D721Med (cell line): Measurements from ENCODE around the gene CALU.

ENCODE experiments used
- DNase-seq: peaks from one replicate; pipeline ENCODE4 v3.0.0; 2011; ENCODE audit warnings: low spot score; ENCODE audit not compliant: insufficient read length
- FAIRE-seq: peaks from 2 replicates; lab custom pipeline; 2011; peaks lifted over from hg19 to GRCh38; lab: Jason Lieb, UNC
- TF ChIP-seq, protein P1 (sequence below): IDR thresholded peaks from 2 replicates; pipeline ENCODE4 v1.5.1; 2012; ENCODE audit warnings: mild to moderate bottlenecking, control low read depth; ENCODE audit not compliant: insufficient read depth; ENCODE audit errors: missing control alignments

CALU gene

GRCh38 chr7:128739048-128739962, at the start of gene CALU:
Gene CALU, plus strand, starts transcription at chr7:128739359. Its CDS starts 9,225 bp downstream, at chr7:128748584.
- DNase-seq (peak; percentile 96), FAIRE-seq (no peak)
- TF ChIP-seq, protein P1, sequence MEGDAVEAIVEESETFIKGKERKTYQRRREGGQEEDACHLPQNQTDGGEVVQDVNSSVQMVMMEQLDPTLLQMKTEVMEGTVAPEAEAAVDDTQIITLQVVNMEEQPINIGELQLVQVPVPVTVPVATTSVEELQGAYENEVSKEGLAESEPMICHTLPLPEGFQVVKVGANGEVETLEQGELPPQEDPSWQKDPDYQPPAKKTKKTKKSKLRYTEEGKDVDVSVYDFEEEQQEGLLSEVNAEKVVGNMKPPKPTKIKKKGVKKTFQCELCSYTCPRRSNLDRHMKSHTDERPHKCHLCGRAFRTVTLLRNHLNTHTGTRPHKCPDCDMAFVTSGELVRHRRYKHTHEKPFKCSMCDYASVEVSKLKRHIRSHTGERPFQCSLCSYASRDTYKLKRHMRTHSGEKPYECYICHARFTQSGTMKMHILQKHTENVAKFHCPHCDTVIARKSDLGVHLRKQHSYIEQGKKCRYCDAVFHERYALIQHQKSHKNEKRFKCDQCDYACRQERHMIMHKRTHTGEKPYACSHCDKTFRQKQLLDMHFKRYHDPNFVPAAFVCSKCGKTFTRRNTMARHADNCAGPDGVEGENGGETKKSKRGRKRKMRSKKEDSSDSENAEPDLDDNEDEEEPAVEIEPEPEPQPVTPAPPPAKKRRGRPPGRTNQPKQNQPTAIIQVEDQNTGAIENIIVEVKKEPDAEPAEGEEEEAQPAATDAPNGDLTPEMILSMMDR: no peak

GRCh38 chr7:128691227-128691626, 47.9 kb upstream of the CALU start:
- DNase-seq: no peak
- no peak for FAIRE-seq

GRCh38 chr7:128692623-128693270, 46.4 kb upstream of the CALU start:
- FAIRE-seq: no peak
- TF ChIP-seq, protein P1: no peak
- no peak for DNase-seq

More at GRCh38 chr7:128691227-128691626, 47.9 kb upstream of the CALU start:
- TF ChIP-seq, protein P1: no peak

- no peak for FAIRE-seq
- TF ChIP-seq, protein P1: no peak
- no peak for DNase-seq
Measured at GRCh38 chr7:128693373-128694015, 45.7 kb upstream of the CALU start.

DNA sequence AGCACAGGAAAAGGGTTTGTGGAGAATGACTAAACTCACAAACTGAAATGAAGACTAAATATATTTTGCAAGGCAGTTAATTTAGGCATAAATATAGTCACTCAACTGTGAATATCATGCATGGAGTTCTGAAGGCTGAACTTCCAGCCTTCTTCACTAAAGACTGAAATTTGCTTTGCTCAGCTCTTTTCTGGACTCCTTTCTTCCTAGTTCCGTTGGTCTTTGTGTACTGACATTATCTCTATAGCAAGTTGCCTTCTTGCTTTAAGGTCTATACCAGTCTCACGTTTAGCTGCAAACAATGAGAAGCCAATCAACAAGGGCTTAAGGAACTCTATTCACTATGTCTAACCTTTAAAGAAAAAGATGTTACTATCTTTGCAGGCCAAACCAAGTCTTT, 44.4 kb upstream of the CALU start:
- TF ChIP-seq, protein P1: no peak
- DNase-seq: no peak
- no peak for FAIRE-seq

DNA sequence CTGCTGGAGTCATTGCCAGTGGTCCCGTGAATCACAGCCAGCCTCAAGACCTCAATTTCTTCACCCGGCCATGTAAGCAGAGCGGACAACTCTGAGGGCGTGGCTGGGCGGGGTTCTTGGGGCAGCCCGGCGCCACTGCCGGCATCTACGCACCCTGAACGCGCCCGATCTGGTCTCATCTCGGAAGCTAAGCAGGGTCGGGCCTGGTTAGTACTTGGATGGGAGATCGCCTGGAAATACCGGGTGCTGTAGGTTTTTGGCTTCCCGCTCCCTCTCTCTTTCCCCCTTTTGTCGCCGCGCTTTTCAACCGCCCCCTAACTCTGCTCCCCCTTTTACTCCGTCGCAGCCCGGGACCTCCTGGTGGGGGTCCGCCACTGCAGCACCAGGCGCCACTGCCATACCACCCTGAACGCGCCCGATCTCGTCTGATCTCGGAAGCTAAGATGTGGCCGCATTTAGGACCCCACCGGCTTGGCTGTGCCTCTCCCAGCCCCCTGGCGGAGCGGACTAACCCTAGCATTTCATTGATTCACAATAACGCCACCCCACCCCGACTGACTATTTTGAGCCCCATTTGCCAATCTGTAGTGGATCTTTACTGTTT, 41.8 kb upstream of the CALU start:
- TF ChIP-seq, protein P1: no peak
- no peak for FAIRE-seq
- DNase-seq: no peak
